K562 (cell line): ENCODE data around the gene DPH1. TPM values are rescaled to one million over a fixed set of nuclear protein-coding genes. Genes with fewer than 3 reads are reported as not detected.

ENCODE experiments used
- ATAC-seq: fragments of 200-7000 bp; cut with Tn5 transposase; 3 replicates; pipeline ENCODE4 v1.9.1; 2020; ENCODE audit warnings: moderate library complexity
- BruUV-seq: library from RNA; stranded (reverse); fragments of 400-500 nt; replicated peaks from 2 replicates; lab custom pipeline; 2021; lab: Mats Ljungman, UMichigan
- CTCF ChIA-PET: fragments of 300-600 bp; formaldehyde crosslinking; extraction: SDS; loops from one replicate; lab custom pipeline; 2021; ENCODE audit warnings: low intra/inter-chr PET ratio; lab: Yijun Ruan, JAX
- POLR2A ChIA-PET: fragments of 300-600, 350-650 bp; sonication (Branson Sonifier 250); formaldehyde crosslinking; extraction: SDS; loops from one replicate; lab custom pipeline; 2021; ENCODE audit warnings: antibody characterized with exemption, inconsistent platforms; lab: Yijun Ruan, JAX
- DNase-seq, 4 experiments: peaks; one replicate each; pipeline versions ENCODE4 v3.0.0 to v3.0.0-alpha.2; 2011 to 2018; ENCODE audit warnings: low spot score in 3 of 4, mixed read lengths in 3 of 4; ENCODE audit errors: extremely low read depth in 1 of 4
- FAIRE-seq: peaks from 2 replicates; lab custom pipeline; 2011; peaks lifted over from hg19 to GRCh38; lab: Jason Lieb, UNC
- H2AFZ ChIP-seq: 2 replicates; pipeline ENCODE4 v1.6.0; 2011; ENCODE audit warnings: low read depth, low read length, control low read depth, inconsistent platforms
- H3K27ac ChIP-seq: fragments of 200-600 bp; 3 replicates; pipeline ENCODE4 v1.8.0; 2011; ENCODE audit warnings: low read depth, mild to moderate bottlenecking, control low read depth, inconsistent platforms, low read length, moderate library complexity, mixed read lengths; ENCODE audit errors: extremely low read depth
- H3K27me3 ChIP-seq, 2 experiments: fragments of 300-600 bp in 1 of 2; 2 replicates in 1 of 2; 3 replicates in 1 of 2; pipeline versions ENCODE4 v1.6.0 to v1.8.0; 2011; ENCODE audit warnings: inconsistent platforms in 2 of 2, low read length in 2 of 2, mild to moderate bottlenecking in 1 of 2, mixed read lengths in 1 of 2, moderate library complexity in 1 of 2; ENCODE audit not compliant: control insufficient read depth in 2 of 2, insufficient read depth in 2 of 2
- H3K36me3 ChIP-seq: fragments of 300-600 bp; 3 replicates; pipeline ENCODE4 v1.8.0; 2011; ENCODE audit warnings: mild to moderate bottlenecking, low read length, inconsistent platforms; ENCODE audit not compliant: control insufficient read depth, insufficient read depth
- H3K4me1 ChIP-seq, 2 experiments: fragments of 200-600 bp in 1 of 2; replicated peaks in 1 of 2; 2 replicates in 1 of 2; 3 replicates in 1 of 2; pipeline versions ENCODE4 v1.5.1 to v1.8.0; 2011; ENCODE audit warnings: inconsistent platforms in 2 of 2, low read length in 2 of 2, mild to moderate bottlenecking in 1 of 2, mixed read lengths in 1 of 2, moderate library complexity in 1 of 2; ENCODE audit not compliant: control insufficient read depth in 2 of 2, insufficient read depth in 2 of 2
- H3K4me2 ChIP-seq: 2 replicates; pipeline ENCODE4 v1.6.1; 2011; ENCODE audit warnings: low read length, control low read depth, inconsistent platforms, mixed read lengths; ENCODE audit not compliant: insufficient read depth
- H3K4me3 ChIP-seq: fragments of 200-600 bp; sonication (generic), shearing (Covaris generic); 2 replicates; pipeline ENCODE4 v1.5.1; 2016; ENCODE audit warnings: control low read depth, inconsistent platforms
- H3K79me2 ChIP-seq: fragments of 200-600 bp; 3 replicates; pipeline ENCODE4 v1.8.0; 2011; ENCODE audit warnings: low read length, inconsistent platforms; ENCODE audit not compliant: control insufficient read depth, insufficient read depth
- H3K9ac ChIP-seq, 2 experiments: 2 replicates each; pipeline versions ENCODE4 v1.6.0 to v1.6.1; 2011; ENCODE audit warnings: low read depth in 2 of 2, low read length in 2 of 2, control low read depth in 1 of 2, inconsistent platforms in 1 of 2, mild to moderate bottlenecking in 1 of 2, mixed read lengths in 1 of 2; ENCODE audit not compliant: insufficient read depth in 1 of 2
- H3K9me1 ChIP-seq: one replicate; pipeline ENCODE4 v1.6.0; 2011; ENCODE audit warnings: inconsistent platforms, mild to moderate bottlenecking, low read length, moderate library complexity; ENCODE audit not compliant: control insufficient read depth, insufficient read depth
- H3K9me3 ChIP-seq: replicated peaks from 2 replicates; pipeline ENCODE4 v1.5.1; 2011; ENCODE audit warnings: low read depth, low read length, inconsistent platforms; ENCODE audit not compliant: control insufficient read depth, insufficient read depth
- H4K20me1 ChIP-seq: replicated peaks from 2 replicates; pipeline ENCODE4 v1.6.1; 2011; ENCODE audit warnings: low read length, inconsistent platforms, mixed read lengths; ENCODE audit not compliant: control insufficient read depth, insufficient read depth
- CBX8 ChIP-seq: fragments of 200-600 bp; sonication (generic); IDR thresholded peaks from 2 replicates; pipeline ENCODE4 v1.6.1; 2012; ENCODE audit warnings: borderline replicate concordance, mixed run types, low read depth, mild to moderate bottlenecking, moderate library complexity, mixed read lengths, low read length, control low read depth, inconsistent platforms; ENCODE audit not compliant: poor library complexity, severe bottlenecking; ENCODE audit errors: extremely low read depth
- ESRRA ChIP-seq: fragments of 450-650 bp; IDR thresholded peaks from 2 replicates; pipeline ENCODE4 v1.6.1; 2014; ENCODE audit warnings: low read depth, mild to moderate bottlenecking, moderate library complexity, borderline replicate concordance
- MTA3 ChIP-seq: fragments of 450-650 bp; formaldehyde crosslinking; IDR thresholded peaks from 2 replicates; pipeline ENCODE4 v1.6.1; 2017; ENCODE audit warnings: mild to moderate bottlenecking, borderline replicate concordance
- SLC30A9 ChIP-seq: fragments of 250-450 bp; sonication (Bioruptor Pico); IDR thresholded peaks from 2 replicates; pipeline ENCODE4 v1.8.0; 2022; ENCODE audit warnings: mild to moderate bottlenecking, moderate library complexity
- TSC22D4 ChIP-seq: fragments of 450-650 bp; IDR thresholded peaks from 2 replicates; pipeline ENCODE4 v1.6.1; 2016; ENCODE audit warnings: missing genetic modification characterization, missing biosample characterization, control low read depth
- ZBTB8A ChIP-seq: fragments of 450-650 bp; IDR thresholded peaks from 2 replicates; pipeline ENCODE4 v1.6.1; 2018; ENCODE audit warnings: mild to moderate bottlenecking, moderate library complexity; ENCODE audit not compliant: partially characterized antibody
- ZNF57 ChIP-seq: fragments of 450-650 bp; formaldehyde crosslinking; IDR thresholded peaks from 2 replicates; pipeline ENCODE4 v1.4.0; 2020; ENCODE audit warnings: mild to moderate bottlenecking, moderate library complexity
- WGBS: fragments of 100-300 bp; shearing (Covaris generic); methylation state at CpG from one replicate; pipeline ENCODE4 v1.1.6; 2016; ENCODE audit warnings: low coverage, mixed read lengths; ENCODE audit not compliant: insufficient coverage; ENCODE audit errors: missing lambda C conversion rate; 5-methylcytosine and 5-hydroxymethylcytosine counted together
- in situ Hi-C: fragments of 300-500 bp; cut with MboI; formaldehyde crosslinking; loops from 4 replicates; pipeline ENCODE4 v1.15.0; 2018; ENCODE audit warnings: inconsistent platforms, mixed read lengths
- intact Hi-C: fragments of 100-400 bp; cut with micrococcal nuclease; formaldehyde crosslinking; loops from 2 replicates; pipeline ENCODE4 v1.14.2; 2022
- polyA plus RNA-seq, 8 experiments: library from polyadenylated mRNA; depleted of rRNA in 4 of 8; stranded (reverse) in 5 of 8; unstranded in 3 of 8; fragments of >200 nt; fragmentation: Nextera tagmentation in 2 of 8; fragmentation: Illumina TruSeq in 1 of 8; extraction: Ambion mirVana in 2 of 8; extraction: Trizol in 1 of 8; gene quantifications; 2 replicates each; pipeline versions ENCODE4 v1.2.1 to v1.2.3, GENCODE V29; 2011 to 2014; ENCODE audit warnings: inconsistent platforms in 1 of 8, missing spikeins in 1 of 8
- total RNA-seq, 7 experiments: library from RNA; depleted of rRNA in 6 of 7; stranded (reverse); fragments of >200 nt in 6 of 7; fragmentation: Illumina TruSeq in 2 of 7; extraction: Trizol in 2 of 7; gene quantifications; 2 replicates each; pipeline versions ENCODE4 v1.2.1 to v1.2.3, GENCODE V29; 2011 to 2021; ENCODE audit warnings: low replicate concordance in 1 of 7
- TF ChIP-seq, protein P1 (sequence below): fragments of 450-650 bp; IDR thresholded peaks from 2 replicates; pipeline ENCODE4 v1.6.1; 2016; ENCODE audit warnings: low read depth, mild to moderate bottlenecking, moderate library complexity
- TF ChIP-seq, protein P2 (sequence below), 2 experiments: fragments of 200-800 bp in 1 of 2; sonication (Bioruptor generic) in 1 of 2; sonication (generic) in 1 of 2; formaldehyde crosslinking in 1 of 2; IDR thresholded peaks in 1 of 2; conservative IDR thresholded peaks in 1 of 2; 2 replicates each; pipeline versions ENCODE4 v1.5.0 to v1.6.1; 2016 to 2020; ENCODE audit warnings: missing compliant biosample characterization in 1 of 2, missing genetic modification characterization in 1 of 2, missing genetic modification reagents in 1 of 2
- TF ChIP-seq, protein P3 (sequence below): fragments of 450-650 bp; IDR thresholded peaks from 2 replicates; pipeline ENCODE4 v1.6.1; 2018; ENCODE audit not compliant: partially characterized antibody
- TF ChIP-seq, protein P4 (sequence below), 2 experiments: fragments of 450-650 bp in 1 of 2; IDR thresholded peaks; 2 replicates each; pipeline ENCODE4 v1.6.1; 2011 to 2017; ENCODE audit warnings: low read depth in 2 of 2, antibody characterized with exemption in 1 of 2, borderline replicate concordance in 1 of 2, low read length in 1 of 2, mild to moderate bottlenecking in 1 of 2, mixed read lengths in 1 of 2; ENCODE audit not compliant: control insufficient read depth in 1 of 2

The DPH1 gene
- total and polyA plus RNA-seq, 9 of the 15 experiments (the other 6 are each of a cell fraction or from before 2014, with no cell fraction given): 0.42 to 40.6 (median 20.2) TPM

DNA sequence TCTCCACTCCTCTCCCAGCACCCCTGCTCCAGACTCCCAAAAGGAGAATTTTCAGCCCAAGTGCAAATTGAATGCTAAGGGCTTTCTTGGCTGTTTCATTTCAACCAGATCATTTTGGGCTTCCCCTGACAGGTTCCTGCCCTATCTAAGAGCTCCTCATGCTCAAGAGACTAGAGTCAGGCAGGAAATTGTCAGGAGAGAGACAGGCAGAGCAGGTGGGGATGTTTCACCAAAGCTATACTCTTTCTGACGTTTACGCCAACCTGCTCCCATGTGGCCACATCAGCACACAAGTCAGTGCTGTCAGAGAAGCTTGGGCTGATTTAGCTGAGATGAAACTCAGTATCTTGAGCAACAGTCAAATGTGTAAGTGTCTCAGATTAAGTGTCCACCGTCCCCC, 56.4 kb downstream of the DPH1 start:
- in situ Hi-C loops (no loop called here), intact Hi-C loops (no loop called here)
- BruUV-seq: no TSS peak
- DNase-seq (no peak), FAIRE-seq (no peak), ATAC-seq (no peak)
- Histone ChIP-seq H3K27ac (no peak overlapping the region), H2AFZ (no peak overlapping the region), H3K27me3 (no peaks in the 10 kb centered on the region), H3K4me1 (peaks cover 34 to 46% of the 10 kb centered on the region in 2 experiments), H3K4me2 (no peak overlapping the region), H3K9me1 (no peaks in the 10 kb centered on the region), H3K79me2 (no peaks in the 10 kb centered on the region), H3K36me3 (peaks cover 8% of the 10 kb centered on the region; the same call in 2 of the 3 replicates), H3K9ac (no peak overlapping the region), H3K4me3 (no peak overlapping the region), H4K20me1 (no peaks in the 10 kb centered on the region; the same call in 1 of the 2 replicates), H3K9me3 (no peaks in the 10 kb centered on the region)
- CTCF ChIA-PET: no interaction called here
- 89% methylated on average over 2 of the region's 3 CpGs for WGBS
- POLR2A ChIA-PET: interaction anchor here (0.9 kb wide), 1 partner anchor 13 kb away, joined by 4 read pairs; no protein-coding TSS in a partner anchor
- TF ChIP-seq, protein P1, sequence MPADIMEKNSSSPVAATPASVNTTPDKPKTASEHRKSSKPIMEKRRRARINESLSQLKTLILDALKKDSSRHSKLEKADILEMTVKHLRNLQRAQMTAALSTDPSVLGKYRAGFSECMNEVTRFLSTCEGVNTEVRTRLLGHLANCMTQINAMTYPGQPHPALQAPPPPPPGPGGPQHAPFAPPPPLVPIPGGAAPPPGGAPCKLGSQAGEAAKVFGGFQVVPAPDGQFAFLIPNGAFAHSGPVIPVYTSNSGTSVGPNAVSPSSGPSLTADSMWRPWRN: no peak
- TF ChIP-seq MTA3 (no peak), ZBTB8A (no peak), CBX8 (no peak), ESRRA (no peak), SLC30A9 (CRISPR knock-in tag) (no peak), ZNF57 (CRISPR knock-in tag) (no peak), TSC22D4 (tag) (no peak)
- TF ChIP-seq, protein P2, sequence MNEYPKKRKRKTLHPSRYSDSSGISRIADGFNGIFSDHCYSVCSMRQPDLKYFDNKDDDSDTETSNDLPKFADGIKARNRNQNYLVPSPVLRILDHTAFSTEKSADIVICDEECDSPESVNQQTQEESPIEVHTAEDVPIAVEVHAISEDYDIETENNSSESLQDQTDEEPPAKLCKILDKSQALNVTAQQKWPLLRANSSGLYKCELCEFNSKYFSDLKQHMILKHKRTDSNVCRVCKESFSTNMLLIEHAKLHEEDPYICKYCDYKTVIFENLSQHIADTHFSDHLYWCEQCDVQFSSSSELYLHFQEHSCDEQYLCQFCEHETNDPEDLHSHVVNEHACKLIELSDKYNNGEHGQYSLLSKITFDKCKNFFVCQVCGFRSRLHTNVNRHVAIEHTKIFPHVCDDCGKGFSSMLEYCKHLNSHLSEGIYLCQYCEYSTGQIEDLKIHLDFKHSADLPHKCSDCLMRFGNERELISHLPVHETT (CRISPR knock-in tag; conservative IDR thresholded peaks at IDR 0.05 in 1 of 2, IDR thresholded peaks at IDR 0.05 in 1 of 2): no peak
- TF ChIP-seq, protein P3, sequence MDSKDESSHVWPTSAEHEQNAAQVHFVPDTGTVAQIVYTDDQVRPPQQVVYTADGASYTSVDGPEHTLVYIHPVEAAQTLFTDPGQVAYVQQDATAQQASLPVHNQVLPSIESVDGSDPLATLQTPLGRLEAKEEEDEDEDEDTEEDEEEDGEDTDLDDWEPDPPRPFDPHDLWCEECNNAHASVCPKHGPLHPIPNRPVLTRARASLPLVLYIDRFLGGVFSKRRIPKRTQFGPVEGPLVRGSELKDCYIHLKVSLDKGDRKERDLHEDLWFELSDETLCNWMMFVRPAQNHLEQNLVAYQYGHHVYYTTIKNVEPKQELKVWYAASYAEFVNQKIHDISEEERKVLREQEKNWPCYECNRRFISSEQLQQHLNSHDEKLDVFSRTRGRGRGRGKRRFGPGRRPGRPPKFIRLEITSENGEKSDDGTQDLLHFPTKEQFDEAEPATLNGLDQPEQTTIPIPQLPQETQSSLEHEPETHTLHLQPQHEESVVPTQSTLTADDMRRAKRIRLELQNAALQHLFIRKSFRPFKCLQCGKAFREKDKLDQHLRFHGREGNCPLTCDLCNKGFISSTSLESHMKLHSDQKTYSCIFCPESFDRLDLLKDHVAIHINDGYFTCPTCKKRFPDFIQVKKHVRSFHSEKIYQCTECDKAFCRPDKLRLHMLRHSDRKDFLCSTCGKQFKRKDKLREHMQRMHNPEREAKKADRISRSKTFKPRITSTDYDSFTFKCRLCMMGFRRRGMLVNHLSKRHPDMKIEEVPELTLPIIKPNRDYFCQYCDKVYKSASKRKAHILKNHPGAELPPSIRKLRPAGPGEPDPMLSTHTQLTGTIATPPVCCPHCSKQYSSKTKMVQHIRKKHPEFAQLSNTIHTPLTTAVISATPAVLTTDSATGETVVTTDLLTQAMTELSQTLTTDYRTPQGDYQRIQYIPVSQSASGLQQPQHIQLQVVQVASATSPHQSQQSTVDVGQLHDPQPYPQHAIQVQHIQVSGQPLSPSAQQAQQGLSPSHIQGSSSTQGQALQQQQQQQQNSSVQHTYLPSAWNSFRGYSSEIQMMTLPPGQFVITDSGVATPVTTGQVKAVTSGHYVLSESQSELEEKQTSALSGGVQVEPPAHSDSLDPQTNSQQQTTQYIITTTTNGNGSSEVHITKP: no peak
- TF ChIP-seq, protein P4, sequence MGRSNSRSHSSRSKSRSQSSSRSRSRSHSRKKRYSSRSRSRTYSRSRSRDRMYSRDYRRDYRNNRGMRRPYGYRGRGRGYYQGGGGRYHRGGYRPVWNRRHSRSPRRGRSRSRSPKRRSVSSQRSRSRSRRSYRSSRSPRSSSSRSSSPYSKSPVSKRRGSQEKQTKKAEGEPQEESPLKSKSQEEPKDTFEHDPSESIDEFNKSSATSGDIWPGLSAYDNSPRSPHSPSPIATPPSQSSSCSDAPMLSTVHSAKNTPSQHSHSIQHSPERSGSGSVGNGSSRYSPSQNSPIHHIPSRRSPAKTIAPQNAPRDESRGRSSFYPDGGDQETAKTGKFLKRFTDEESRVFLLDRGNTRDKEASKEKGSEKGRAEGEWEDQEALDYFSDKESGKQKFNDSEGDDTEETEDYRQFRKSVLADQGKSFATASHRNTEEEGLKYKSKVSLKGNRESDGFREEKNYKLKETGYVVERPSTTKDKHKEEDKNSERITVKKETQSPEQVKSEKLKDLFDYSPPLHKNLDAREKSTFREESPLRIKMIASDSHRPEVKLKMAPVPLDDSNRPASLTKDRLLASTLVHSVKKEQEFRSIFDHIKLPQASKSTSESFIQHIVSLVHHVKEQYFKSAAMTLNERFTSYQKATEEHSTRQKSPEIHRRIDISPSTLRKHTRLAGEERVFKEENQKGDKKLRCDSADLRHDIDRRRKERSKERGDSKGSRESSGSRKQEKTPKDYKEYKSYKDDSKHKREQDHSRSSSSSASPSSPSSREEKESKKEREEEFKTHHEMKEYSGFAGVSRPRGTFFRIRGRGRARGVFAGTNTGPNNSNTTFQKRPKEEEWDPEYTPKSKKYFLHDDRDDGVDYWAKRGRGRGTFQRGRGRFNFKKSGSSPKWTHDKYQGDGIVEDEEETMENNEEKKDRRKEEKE (IDR thresholded peaks at IDR 0.05; ENCODE audit: borderline replicate concordance in 1 of 2, control insufficient read depth in 1 of 2, low read depth in 2 of 2, low read length in 1 of 2): no peak
